Hematopoietic multipotent progenitor cell treated with erythropoietin and hydrocortisone succinate and interleukin-3 and kit ligand, for 17 days (in vitro differentiated cells): ENCODE measurements around the gene AP1B1.

Source experiments
- DNase-seq: peaks from one replicate; pipeline ENCODE4 v3.0.0-alpha.2; 2015; ENCODE audit warnings: low spot score

Gene AP1B1

DNA sequence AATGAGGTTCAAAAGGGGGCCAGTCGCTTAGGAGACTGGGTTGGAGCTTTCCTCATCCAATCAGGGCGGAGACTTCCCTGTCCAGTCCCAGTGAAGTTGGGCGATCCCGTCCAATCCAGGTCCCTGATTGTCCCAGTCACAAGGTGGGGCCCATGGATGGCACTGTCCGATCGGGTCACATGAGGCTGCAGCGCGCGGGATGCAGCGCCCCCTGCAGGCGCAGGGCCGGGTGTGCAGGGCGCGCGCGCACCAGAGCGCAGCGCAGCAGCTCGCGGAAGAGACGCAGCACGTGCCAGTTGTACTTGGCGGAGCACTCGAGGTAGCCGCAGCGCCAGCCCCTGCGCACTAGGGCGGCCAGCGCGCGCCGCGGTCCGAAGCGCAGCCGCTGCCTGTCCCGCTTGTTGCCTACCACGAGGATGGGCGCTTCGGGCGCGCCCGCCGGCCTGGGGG, 75.2 kb downstream of the AP1B1 start:
- peak; percentile 64 for DNase-seq

DNA sequence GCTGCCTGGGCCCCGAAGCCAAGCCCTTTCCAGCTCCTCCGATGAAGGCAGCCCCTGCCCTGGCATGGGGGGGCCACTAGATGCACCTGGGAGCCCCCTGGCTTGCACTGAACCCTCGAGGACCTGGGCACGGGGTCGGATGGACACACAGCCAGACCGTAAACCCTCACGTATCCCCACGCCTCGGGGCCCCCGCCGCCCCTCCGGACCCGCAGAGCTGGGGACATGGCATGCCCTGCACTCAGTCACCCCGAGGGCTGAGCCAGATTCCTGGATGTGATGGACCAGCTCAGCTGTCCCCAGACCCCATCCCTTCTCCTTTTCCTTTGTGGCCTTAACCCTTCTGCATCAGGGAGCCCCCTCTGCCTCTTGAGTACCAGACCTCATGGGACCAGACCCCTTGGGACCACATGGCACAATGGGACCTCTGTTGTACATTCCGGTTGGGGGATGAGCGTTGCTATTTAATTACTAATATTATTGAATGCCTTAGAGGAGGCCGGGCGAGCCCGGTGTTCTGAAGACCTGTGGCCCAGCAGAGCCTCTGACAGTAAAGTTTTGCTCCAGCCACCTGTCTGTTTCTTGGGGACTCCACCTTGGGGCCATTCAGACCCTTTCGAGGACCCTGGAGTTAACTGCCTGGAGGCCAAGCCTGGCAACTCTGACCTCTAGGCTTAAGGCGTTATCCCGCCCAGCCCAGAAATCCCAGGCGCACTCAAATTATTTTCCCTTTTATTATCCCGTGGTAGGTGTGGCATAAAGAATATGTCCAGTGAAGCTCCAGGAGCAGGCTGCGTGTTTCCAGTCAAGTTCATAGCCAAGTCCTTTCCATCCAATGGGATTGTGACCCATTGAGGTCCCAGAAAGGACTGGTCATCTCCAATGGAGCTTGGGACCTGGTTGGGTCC, 75.9 kb downstream of the AP1B1 start:
- no peak for DNase-seq

DNA sequence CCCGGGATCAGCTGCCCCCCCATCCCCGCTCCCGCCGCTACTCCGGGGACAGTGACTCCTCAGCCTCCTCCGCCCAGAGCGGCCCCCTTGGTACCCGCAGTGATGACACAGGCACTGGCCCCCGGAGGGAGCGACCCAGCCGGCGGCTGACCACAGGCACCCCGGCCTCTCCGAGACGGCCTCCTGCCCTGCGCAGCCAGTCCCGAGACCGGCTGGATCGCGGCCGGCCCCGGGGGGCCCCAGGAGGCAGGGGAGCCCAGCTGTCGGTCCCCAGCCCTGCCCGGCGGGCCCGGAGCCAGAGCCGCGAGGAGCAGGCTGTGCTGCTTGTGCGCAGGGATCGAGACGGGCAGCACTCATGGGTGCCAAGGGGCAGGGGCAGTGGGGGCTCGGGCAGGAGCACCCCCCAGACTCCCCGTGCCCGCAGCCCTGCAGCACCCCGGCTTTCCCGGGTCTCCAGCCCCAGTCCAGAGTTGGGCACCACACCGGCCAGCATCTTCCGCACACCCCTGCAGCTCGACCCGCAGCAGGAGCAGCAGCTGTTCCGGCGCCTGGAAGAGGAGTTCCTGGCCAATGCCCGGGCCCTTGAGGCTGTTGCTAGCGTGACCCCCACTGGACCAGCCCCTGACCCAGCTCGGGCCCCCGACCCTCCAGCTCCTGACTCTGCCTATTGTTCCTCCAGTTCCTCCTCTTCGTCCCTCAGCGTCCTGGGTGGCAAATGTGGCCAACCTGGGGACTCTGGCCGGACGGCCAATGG, 76.7 kb downstream of the AP1B1 start:
- DNase-seq, result no peak

DNA sequence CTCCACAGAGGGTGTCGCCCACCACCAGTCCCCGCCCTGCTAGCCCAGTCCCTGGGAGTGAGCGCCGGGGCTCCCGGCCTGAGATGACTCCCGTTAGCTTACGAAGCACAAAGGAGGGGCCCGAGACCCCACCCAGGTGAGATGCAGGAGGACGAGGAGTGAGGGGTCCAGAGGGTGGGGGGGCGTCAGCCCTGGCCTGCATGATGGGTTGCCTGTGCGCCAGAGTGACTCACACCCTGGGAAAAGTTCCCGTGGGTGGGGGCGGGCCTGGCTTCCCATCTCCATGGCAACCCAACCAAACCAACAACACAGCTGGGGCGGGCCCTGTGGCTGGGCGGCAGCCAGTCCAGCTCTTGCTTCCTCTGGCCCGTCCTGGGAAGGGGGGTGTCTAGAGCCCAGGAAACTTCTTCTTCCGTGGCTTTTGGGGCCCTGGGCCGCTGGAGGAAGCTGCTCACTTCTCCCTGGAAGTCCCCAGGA, 77.5 kb downstream of the AP1B1 start:
- peak; percentile 88 for DNase-seq

DNA sequence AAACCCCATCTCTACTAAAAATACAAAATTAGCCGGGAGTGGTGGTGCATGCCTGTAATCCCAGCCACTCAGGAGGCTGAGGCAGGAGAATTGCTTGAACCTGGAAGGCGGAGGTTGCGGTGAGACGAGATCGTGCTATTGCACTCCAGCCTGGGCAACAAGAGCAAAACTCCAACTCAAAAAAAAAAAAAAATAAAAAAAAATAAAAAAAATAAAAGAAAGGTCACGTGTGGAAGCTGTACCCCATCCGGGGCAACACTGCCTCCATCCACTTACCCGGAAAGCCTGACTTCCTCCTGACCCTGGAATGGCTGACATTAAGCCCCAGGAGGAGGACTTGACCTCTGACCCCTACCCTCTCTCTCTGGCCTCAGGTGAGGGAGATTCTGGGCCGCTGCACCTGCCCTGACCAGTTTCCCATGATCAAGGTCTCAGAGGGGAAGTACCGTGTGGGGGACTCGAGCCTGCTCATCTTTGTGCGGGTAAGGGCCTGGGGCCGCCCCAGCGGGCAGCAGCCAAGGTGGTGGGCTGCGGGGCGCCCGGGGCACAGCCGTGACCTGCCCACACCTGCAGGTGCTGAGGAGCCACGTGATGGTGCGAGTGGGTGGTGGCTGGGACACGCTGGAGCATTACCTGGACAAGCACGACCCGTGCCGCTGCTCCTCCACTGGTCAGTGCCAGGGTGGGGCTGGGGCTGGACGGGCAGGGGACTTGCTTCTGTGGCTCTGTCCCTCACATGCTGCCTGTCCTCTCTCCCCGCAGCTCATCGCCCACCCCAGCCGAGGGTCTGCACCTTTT, 78.1 kb downstream of the AP1B1 start:
- DNase-seq, result no peak

DNA sequence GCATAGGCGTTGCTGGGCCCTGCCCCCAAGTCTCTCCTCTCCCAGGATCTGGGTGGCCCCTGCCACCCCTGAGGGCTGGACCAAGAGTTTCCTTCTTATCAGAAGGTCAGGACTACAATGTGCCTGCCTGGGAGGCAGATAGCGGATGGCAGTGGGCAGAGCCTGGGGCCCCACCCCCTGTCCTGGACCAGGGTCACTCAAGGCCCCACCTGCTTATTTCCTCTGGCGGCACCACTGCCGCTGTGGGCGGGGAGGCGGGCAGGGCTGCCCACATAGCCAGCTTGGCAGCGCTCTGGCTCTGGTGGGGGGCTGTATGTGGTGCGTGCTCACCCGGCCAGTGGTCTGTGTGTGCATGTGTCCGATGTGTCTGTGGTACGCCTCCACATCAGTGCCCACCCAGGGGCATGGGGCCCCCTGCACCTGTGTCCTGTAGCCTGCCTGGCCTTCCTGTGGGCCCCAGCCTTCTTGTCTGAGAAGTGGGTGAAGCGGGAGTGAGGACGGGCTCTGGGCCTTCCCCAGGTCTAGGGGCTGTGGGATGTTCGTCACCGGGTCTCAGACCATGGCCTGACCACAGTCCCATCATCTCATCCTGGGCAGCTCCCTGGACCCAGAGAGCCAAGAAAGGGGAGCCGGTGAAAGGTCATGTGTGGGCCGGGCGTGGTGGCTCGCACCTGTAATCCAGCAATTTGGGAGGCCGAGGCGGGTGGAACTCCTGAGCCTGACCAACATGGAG, 78.9 kb downstream of the AP1B1 start:
- peak; percentile 61 for DNase-seq

DNA sequence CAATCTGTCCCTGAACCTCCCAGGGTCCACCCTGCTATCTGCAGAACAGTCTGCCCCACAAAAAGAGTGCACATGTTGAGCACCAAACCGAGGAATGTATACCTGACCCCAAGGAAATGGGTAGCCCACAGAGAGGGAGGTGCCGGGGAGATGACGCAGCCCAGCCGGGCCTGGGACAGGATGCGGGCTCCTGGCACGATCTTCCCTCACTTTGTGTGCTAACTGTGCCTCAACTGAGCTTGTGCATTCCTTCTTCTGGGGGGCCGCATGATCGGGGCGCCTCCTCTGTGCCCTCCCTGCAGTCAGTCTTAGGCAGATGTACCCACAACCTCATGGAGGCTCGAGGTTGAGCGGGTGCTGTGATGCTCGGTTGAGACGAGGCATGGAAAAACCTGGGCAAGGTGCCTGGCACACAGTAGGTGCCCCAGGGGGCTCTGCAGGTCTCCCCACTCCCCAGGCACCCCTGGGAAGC, 79.5 kb downstream of the AP1B1 start:
- DNase-seq, result peak; percentile 11

DNA sequence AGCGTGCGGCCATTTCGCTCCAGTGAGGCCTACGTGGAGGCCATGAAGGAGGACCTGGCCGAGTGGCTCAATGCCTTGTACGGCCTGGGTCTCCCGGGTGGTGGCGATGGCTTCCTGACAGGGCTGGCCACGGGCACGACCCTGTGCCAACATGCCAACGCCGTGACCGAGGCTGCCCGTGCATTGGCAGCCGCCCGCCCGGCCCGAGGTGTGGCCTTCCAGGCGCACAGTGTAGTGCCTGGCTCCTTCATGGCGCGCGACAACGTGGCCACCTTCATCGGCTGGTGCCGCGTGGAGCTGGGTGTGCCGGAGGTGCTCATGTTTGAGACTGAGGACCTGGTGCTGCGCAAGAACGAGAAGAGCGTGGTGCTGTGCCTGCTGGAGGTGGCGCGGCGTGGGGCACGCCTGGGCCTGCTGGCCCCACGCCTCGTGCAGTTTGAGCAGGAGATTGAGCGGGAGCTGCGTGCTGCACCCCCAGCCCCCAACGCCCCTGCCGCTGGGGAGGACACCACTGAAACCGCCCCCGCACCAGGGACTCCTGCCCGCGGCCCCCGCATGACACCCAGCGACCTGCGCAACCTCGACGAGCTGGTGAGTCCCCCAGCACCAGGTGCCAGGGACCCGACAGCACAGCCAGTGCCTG, 80.1 kb downstream of the AP1B1 start:
- DNase-seq, result no peak

DNA sequence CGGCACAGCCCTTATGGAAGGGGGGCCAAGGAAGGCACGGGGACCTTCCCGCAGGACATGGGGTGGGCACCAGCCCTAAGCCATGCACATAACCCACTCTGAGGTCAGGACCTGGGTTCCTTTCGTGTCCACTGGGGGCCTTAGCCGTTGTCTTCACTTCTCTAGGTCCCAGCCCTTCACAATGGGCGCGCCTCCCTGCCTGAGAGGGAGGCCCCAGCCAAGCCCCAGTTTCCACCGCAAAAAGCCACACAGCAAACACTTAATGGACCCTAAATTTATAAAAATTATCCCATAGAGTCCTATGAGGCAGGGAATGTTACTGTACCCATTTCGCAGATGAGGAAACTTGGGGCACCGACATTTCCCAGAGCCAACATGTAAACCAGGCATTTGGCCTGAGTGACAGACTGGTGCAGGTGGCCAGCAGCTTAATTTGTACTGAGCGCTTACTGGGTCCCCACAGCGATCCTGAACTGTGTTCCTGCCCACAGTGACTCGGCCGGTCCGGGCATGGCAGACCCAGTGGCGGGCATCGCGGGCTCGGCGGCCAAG, 80.7 kb downstream of the AP1B1 start:
- DNase-seq, result no peak

DNA sequence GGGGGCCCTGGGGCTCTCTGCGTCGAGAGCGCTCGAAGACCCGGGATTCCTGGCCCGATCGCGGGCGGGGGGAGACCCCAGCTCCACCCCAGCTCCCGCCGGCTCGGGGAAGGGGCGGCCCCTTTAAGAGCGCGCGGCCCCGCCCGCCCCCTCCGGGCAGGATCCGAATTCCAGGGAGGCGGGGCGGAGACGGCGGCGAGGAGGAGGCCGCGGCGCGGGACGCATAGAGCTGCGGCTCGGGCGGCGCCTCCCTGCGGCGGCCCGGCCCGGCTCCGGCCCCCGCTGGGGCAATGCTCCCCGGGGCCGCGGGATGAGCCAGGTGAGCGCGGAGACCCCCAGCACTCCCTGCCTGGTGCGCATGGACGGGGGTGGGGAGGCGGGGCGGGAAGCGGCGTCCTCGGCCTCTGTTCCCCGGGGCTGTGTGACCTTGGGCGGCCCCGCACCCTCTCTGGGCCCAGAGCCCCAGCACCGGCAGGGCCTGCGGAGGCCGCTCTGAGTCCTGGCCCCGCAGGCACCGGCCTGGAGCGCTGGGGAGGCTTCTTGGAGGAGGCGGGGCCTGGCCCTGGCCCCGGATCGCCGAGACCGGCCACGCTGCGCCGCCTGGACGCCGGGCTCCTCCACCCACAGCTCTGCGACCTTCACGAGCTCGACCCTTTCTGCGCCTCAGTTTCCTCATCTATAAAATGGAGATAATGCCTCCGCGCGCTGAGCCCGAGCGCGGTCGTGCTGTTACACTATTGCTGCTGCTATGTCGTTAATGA, 81.4 kb downstream of the AP1B1 start:
- peak; percentile 73 for DNase-seq

DNA sequence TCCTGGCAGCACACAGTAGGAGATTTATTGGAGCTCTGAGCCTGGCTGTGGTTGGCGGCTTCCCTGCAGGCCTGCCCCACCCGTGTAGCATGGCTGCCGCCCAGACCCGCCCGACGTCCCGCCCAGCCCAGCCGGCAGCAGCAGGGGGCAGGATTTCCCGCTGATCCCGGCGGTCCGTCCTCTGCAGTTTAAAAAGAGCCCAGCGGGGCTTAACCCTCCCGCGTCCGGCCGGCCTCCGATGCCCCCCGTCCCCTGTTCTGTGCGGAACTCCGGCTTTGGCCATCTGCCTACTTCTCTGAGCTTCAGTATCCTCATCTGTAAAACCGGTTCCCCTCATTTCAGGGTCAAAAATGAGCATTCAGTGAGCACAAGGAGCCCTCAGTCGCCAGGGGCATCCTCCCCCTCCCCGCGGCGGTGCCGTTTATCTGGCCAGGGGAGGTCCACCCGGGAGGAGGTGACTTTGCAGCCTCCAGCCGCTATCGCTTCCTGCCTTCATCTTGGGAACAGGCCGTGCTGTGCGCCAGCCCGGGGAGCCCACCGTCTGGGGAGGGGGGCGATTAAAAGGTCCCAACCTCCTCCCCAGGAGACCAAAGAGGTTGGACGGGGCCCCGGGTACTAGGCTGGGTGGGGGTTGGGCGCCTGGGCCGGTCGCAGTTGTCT, 82.1 kb downstream of the AP1B1 start, which contains the start of gene GAS2L1:
TSS of gene GAS2L1 (plus strand) at position 476 of the 660 bp plus-strand sequence. CDS start 1,456 bp downstream, outside the sequence.
- peak; percentile 72 for DNase-seq

DNA sequence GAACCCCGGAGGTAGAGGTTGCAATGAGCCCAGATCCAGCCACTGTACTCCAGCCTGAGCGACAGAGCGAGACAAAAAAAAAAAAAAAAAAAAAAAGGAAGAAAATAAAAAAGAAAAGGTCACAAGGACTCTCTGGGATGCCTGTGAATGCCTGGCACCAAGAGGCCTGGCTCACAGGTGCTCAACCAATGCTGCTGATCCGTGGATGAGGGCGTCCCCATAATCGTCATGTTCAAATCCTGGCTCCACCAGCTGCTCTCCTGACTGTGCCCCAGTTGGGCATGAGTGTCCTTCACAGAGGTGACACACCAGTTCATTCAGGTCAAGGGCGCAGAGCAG, 82.6 kb downstream of the AP1B1 start:
- DNase-seq, result no peak

DNA sequence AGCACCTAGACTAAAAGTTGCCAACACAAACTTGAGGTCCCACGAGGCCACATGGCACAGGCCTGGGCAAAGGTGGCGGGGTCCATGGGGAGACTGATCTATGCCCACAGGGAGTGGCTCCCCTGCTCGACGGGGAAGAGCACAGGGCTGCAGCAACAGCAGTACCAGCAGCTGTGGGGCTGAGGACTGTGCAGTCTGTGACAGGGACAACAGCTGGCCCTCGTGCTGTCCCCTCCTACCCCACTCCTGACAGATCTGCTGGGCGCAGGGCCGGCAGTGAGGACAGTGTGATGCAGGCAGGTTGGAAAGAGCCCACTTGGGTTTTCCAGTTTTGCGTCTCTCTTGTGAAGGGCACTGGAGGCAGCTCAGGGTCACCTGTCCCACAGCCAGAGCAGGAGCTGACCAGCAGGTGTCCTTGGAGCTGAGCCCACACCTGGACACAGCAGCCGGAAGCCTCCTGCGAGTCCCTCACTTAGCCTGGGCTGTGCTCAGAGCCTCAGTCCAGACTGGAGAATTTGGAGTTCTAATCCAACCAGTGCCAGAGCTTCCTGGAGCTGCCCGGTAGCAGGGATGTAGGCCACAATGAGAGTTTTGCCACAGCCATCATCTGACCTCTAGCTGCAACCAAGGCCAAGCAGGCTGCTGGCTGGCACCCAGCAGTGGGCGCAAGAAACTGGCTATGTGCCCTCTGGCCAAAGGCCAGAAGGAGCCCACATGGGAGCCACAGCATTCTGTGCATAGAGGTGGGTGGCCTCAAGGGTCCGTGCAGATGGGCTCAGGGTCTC, 85.5 kb downstream of the AP1B1 start:
- DNase-seq, result no peak

DNA sequence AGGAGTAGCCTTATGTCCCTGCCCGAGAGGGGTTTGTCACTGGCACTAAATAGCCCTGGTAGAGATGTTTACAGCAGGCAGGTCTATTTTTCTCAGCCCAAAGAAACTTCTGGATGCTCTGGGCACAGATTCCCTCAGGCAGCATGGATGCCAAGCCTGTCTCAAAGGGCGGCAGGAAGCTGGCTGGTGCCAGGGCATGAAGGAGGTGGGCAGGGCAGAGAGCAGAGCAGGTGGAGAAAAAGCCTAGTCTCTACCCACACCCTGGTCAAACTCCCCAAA, 86.0 kb downstream of the AP1B1 start:
- DNase-seq, result no peak

DNA sequence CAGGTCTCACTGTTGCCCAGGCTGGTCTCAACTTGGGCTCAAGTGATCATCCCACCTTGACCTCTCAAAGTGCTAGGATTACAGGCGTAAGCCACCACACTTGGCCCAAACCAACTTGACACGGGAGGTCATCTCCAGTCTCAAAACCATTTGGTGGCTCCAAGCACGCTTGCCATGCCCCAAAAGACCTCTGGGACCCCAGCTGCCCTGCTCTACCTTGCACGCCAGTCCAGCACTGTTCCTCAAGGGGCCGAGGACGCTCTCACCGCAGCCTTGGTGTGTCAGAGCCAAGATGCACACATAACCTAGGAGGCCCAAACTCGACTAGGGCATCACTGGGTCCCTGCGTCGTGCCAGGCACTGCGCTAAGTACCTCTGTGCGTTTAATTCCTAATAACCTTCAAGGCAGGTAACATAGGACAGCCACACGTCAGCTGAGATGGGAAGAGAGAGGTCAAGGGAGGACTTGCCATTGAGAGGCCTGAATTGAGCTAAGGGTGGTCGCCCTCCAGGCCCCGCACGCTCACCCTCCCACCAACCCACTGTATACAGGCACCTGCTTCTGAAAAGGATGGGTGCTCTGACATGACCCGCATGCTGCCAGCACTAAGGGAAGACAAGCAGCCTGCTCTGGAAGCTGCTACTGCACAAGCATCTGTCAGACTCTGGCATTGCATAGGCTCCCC, 86.5 kb downstream of the AP1B1 start:
- DNase-seq, result no peak

DNA sequence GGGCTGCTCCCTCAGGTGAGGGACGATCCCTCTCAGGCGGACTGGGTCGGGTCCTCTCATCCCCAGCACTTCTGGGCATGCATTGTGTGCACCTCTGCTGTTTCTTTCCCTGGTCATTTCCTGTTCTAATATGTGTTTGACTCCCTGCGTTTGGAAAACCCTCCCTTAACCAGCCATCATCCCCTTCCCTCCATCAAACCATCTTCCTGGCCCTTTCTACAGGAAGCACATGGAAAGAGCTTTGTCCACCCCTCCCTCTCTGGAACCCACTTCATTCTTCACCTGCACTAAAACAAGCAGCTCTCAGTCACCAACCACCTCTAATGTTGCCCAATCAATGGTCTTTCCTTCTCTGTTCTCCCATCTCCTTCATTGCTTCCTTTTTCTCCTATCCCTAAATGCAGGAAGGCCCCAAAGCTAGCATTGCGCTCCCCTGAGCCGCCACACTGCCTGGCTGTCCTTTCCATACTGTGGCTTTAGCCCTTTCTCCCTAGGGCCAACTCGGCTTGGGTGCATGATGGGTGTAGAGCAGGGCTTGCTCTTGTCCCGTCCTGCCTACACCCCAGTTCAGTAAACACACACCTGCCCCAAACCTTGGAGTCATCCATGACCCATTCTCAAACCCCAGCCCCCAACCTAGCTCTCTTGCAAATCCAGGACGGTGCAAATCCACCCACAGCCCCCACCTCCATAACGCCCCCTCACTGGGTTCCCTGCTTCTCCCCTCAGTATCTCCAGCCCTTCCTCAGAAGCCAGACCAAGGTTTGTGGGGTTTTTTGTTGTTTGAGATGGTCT, 87.4 kb downstream of the AP1B1 start:
- DNase-seq, result no peak

DNA sequence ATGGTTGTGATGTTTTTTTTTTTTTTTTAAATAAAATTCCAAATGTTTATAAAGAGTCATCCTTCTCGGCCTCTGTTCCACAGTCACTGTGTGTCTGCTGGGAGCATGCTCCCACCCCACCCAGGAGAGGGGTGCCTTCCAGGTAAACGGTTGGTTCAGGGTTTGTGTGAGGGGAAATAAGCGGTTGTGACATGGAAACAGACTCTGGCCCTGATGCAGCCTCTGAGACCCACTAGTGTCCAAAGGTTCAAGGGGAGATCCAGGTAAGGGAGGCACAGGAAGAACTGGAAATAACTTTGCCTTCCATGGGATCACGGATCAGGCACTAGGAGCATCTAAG, 87.9 kb downstream of the AP1B1 start:
- DNase-seq, result no peak
